Uterus (tissue), 4 donors: ENCODE data around the gene SDC1. TPM values are rescaled to one million over a fixed set of nuclear protein-coding genes. Genes with fewer than 3 reads are reported as not detected.

Source experiments
- DNase-seq, 2 donors: peaks; one replicate each; pipeline ENCODE4 v3.0.0-alpha.2; 2019 to 2020
- H3K27ac ChIP-seq, 2 donors: fragments of 200-600 bp; sonication (generic); 1 replicate in 1 of 2; 2 replicates in 1 of 2; pipeline ENCODE4 v1.5.1; 2016 to 2018
- H3K27me3 ChIP-seq, 2 donors: fragments of 200-600 bp; sonication (generic); one replicate each; pipeline ENCODE4 v1.5.1; 2018 to 2019; ENCODE audit warnings: control low read depth in 1 of 2
- H3K36me3 ChIP-seq, 2 donors: fragments of 200-600 bp; sonication (generic); one replicate each; pipeline ENCODE4 v1.5.1; 2019; ENCODE audit warnings: control low read depth in 1 of 2
- H3K4me1 ChIP-seq, 2 donors: fragments of 200-600 bp; sonication (generic); one replicate each; pipeline ENCODE4 v1.5.1; 2018 to 2019; ENCODE audit warnings: control low read depth in 1 of 2
- H3K4me3 ChIP-seq, 2 donors: fragments of 200-600 bp; sonication (generic); 1 replicate in 1 of 2; 2 replicates in 1 of 2; pipeline ENCODE4 v1.5.1; 2018 to 2019; ENCODE audit warnings: mild to moderate bottlenecking in 1 of 2
- H3K9me3 ChIP-seq, 2 donors: fragments of 200-600 bp; sonication (generic); one replicate each; pipeline ENCODE4 v1.5.1; 2019; ENCODE audit warnings: control low read depth in 1 of 2
- CTCF ChIP-seq, 4 experiments: fragments of 200-600 bp in 2 of 4; fragments of 450-650 bp in 2 of 4; sonication (generic) in 2 of 4; IDR thresholded peaks; one replicate each; pipeline ENCODE4 v1.5.1; 2016 to 2019; ENCODE audit warnings: antibody characterized with exemption in 4 of 4, mild to moderate bottlenecking in 2 of 4, moderate library complexity in 1 of 4
- POLR2A ChIP-seq, 2 donors: fragments of 450-650 bp; IDR thresholded peaks; one replicate each; pipeline ENCODE4 v1.6.1; 2016; ENCODE audit warnings: antibody characterized with exemption in 2 of 2, mild to moderate bottlenecking in 1 of 2, moderate library complexity in 1 of 2
- intact Hi-C: fragments of 100-400 bp; cut with DNase I; formaldehyde crosslinking; loops from one replicate; pipeline ENCODE4 v1.15.1; 2023; ENCODE audit warnings: low total_unique reads
- total RNA-seq, 4 donors: library from RNA; depleted of rRNA in 3 of 4; stranded (reverse); fragments of >200 nt in 3 of 4; gene quantifications; one replicate each; pipeline versions ENCODE4 v1.1.0 to v1.2.4, GENCODE V29; 2014 to 2023
- donor health status: DM: yes; HTN: yes; CAD: no.

Gene SDC1
- total RNA-seq, 4 donors from 2014 or later = 0.29 to 30.1 (median 3.0) TPM; not detected in 1

DNA sequence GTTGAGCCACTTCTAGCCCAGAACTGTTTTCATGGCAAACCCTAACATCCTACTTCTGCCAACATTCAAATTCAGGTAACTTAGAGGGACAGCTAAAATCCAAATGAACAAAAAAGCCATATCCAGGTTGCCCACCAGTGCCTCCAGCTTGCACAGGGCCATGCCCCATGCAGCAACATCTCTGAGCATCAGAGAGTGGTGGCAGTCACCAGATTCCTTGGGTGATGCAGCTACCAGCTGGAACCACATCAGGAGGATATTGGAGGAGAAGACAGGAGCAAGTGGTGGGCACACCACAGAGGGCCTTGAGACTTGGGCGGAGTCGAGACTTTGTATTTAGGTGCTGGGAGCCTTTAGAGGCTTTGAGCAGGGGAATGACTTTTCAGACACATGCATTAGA, 50.5 kb downstream of the SDC1 start:
- no peak overlapping the region for H3K27ac ChIP-seq
- no peaks in the 10 kb centered on the region for H3K4me1 ChIP-seq
- H3K4me3 ChIP-seq = no peak overlapping the region
- intact Hi-C loops = no loop called here
- DNase-seq = no peak
- no peaks in the 10 kb centered on the region for H3K36me3 ChIP-seq
- H3K27me3 ChIP-seq = no peaks in the 10 kb centered on the region
- no peak for TF ChIP-seq CTCF (IDR thresholded peaks at IDR 0.05)
- no peaks in the 10 kb centered on the region for H3K9me3 ChIP-seq

DNA sequence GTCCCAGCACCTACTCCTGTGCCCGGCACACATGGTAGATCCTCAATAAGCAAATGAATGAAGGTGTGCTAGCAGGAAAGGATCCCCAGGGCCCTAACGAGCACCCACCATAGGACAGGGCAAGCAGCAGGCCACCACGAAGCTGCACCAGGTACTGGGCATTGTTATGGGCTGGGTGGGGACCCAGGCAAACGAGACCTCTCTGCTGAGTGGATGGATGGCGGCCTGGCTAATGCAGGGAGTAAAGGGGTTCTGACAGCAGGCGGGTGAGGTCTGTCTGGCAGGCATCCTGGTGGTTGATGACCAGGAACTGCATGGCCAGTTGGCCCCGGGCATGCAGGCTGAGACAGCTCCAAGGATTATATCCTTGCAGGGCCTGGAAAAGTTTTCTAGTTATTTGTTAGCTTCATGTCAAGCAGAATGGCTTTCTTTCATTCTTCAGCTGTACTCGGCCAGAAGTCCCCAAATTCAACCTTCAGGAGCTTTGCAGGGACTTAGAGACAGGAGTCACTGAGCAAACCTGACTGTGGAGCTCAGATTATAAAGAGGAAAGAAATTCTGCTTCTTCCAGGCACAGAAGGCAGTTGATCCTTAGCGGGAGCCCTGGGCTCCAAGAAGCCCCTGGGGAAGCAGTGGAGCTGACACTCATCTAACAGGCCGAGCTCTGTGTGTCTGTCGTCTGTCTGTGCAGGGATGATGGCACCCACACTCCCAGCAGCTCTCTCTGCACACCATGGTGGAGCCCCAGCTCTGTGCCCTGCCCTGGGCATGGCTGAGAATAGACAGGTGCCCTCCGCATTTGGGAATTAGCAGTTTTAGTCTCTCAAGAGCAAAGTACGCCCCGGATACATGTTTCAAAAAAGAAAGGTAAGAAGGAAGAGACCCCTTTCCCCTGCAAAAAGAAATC, 51.2 kb downstream of the SDC1 start:
- Histone ChIP-seq H3K27me3 (no peaks in the 10 kb centered on the region), H3K9me3 (no peaks in the 10 kb centered on the region), H3K36me3 (no peaks in the 10 kb centered on the region), H3K27ac (no peak overlapping the region), H3K4me1 (no peaks in the 10 kb centered on the region), H3K4me3 (no peak overlapping the region)
- no peak for DNase-seq
- intact Hi-C loops = no loop called here
- TF ChIP-seq CTCF (IDR thresholded peaks at IDR 0.05) (no peak), POLR2A (IDR thresholded peaks at IDR 0.05) (no peak)

- Histone ChIP-seq H3K9me3 (no peaks in the 10 kb centered on the region), H3K4me1 (no peaks in the 10 kb centered on the region), H3K36me3 (no peaks in the 10 kb centered on the region), H3K27ac (no peak overlapping the region), H3K4me3 (no peak overlapping the region), H3K27me3 (no peaks in the 10 kb centered on the region)
- no peak for DNase-seq
- intact Hi-C loops = no loop called here
- TF ChIP-seq CTCF (IDR thresholded peaks at IDR 0.05) (no peak), POLR2A (IDR thresholded peaks at IDR 0.05) (no peak)
These were observed 51.9 kb downstream of the SDC1 start for GRCh38 chr2:20173064-20173463.

GRCh38 chr2:20172273-20173055, 52.5 kb downstream of the SDC1 start:
- H3K4me1 ChIP-seq = no peaks in the 10 kb centered on the region
- DNase-seq = no peak
- H3K4me3 ChIP-seq = no peak overlapping the region
- intact Hi-C loops = no loop called here
- no peaks in the 10 kb centered on the region for H3K36me3 ChIP-seq
- no peaks in the 10 kb centered on the region for H3K27me3 ChIP-seq
- no peaks in the 10 kb centered on the region for H3K9me3 ChIP-seq
- H3K27ac ChIP-seq = no peak overlapping the region
- TF ChIP-seq CTCF (IDR thresholded peaks at IDR 0.05) (no peak), POLR2A (IDR thresholded peaks at IDR 0.05) (no peak)

- H3K27ac ChIP-seq = no peak overlapping the region
- H3K36me3 ChIP-seq = no peaks in the 10 kb centered on the region
- no peaks in the 10 kb centered on the region for H3K27me3 ChIP-seq
- no peaks in the 10 kb centered on the region for H3K4me1 ChIP-seq
- intact Hi-C loops = no loop called here
- TF ChIP-seq CTCF (IDR thresholded peaks at IDR 0.05) = no peak
- TF ChIP-seq POLR2A (IDR thresholded peaks at IDR 0.05) = no peak
- no peaks in the 10 kb centered on the region for H3K9me3 ChIP-seq
- DNase-seq = no peak
- H3K4me3 ChIP-seq = no peak overlapping the region
These were observed 53.4 kb downstream of the SDC1 start for GRCh38 chr2:20171445-20171977.
